Stimulated activated naive CD8-positive, alpha-beta T cell treated with anti-CD3 and anti-CD28 coated beads, Interleukin-15, Interleukin-2, amounts not matched to agents 100 ng/mL and 50 ng/mL, for 24 hours (primary cell): ENCODE data around the gene FGA.
"Not testable (repeated sequence)": the region's sequence is repeated elsewhere in the genome, so short reads cannot be mapped to it uniquely, and the experiment has no call there.

Experiments used
- H3K27ac Mint-ChIP-seq: one replicate; pipeline ENCODE4 v1.8.0; 2021; ENCODE audit warnings: mild to moderate bottlenecking, mixed read lengths
- H3K27me3 Mint-ChIP-seq: one replicate; pipeline ENCODE4 v1.8.0; 2021; ENCODE audit warnings: mixed read lengths
- H3K36me3 Mint-ChIP-seq: one replicate; pipeline ENCODE4 v1.8.0; 2021; ENCODE audit warnings: low read depth, mixed read lengths
- H3K4me1 Mint-ChIP-seq: one replicate; pipeline ENCODE4 v1.8.0; 2021; ENCODE audit warnings: low read depth, mixed read lengths
- H3K4me3 Mint-ChIP-seq: one replicate; pipeline ENCODE4 v1.8.0; 2021; ENCODE audit warnings: mild to moderate bottlenecking, mixed read lengths
- H3K9me3 Mint-ChIP-seq: one replicate; pipeline ENCODE4 v1.8.0; 2021; ENCODE audit warnings: mixed read lengths

FGA gene

GRCh38 chr4:154614306-154614705, 23.8 kb upstream of the FGA start:
- H3K27me3 Mint-ChIP-seq = peaks cover 16% of the 10 kb centered on the region
- H3K9me3 Mint-ChIP-seq = no peaks in the 10 kb centered on the region
- no peak overlapping the region for H3K27ac Mint-ChIP-seq
- peaks cover 8% of the 10 kb centered on the region for H3K4me1 Mint-ChIP-seq
- H3K4me3 Mint-ChIP-seq = no peak overlapping the region
- H3K36me3 Mint-ChIP-seq = no peaks in the 10 kb centered on the region

GRCh38 chr4:154612472-154613414, 22.2 kb upstream of the FGA start, which contains the start of gene FGG:
TSS of gene FGG (minus strand) at chr4:154612656. CDS start at chr4:154612609, 47 bp downstream.
- H3K27ac Mint-ChIP-seq = no peak within 1 kb of the TSS

GRCh38 chr4:154611833-154612232, 21.3 kb upstream of the FGA start:
- Mint-ChIP-seq H3K27me3 (peaks cover 31% of the 10 kb centered on the region), H3K4me1 (peaks cover 6% of the 10 kb centered on the region), H3K4me3 (no peak overlapping the region), H3K27ac (no peak overlapping the region), H3K36me3 (no peaks in the 10 kb centered on the region), H3K9me3 (no peaks in the 10 kb centered on the region)

More at GRCh38 chr4:154612472-154613414, 22.2 kb upstream of the FGA start, which contains the start of gene FGG:
- no peaks in the 10 kb centered on the region for H3K9me3 Mint-ChIP-seq
- H3K27me3 Mint-ChIP-seq = peaks cover 25% of the 10 kb centered on the region
- no peak within 1 kb of the TSS for H3K4me3 Mint-ChIP-seq
- H3K4me1 Mint-ChIP-seq = peaks cover 8% of the 10 kb centered on the region
- H3K36me3 Mint-ChIP-seq = no peaks in the 10 kb centered on the region

GRCh38 chr4:154610582-154610981, 20.0 kb upstream of the FGA start:
- H3K4me3 Mint-ChIP-seq = no peak overlapping the region
- no peaks in the 10 kb centered on the region for H3K36me3 Mint-ChIP-seq
- peaks cover 35% of the 10 kb centered on the region for H3K27me3 Mint-ChIP-seq
- no peaks in the 10 kb centered on the region for H3K4me1 Mint-ChIP-seq
- H3K9me3 Mint-ChIP-seq = no peaks in the 10 kb centered on the region
- no peak overlapping the region for H3K27ac Mint-ChIP-seq

- H3K4me3 Mint-ChIP-seq = no peak overlapping the region
- H3K4me1 Mint-ChIP-seq = no peaks in the 10 kb centered on the region
- no peak overlapping the region for H3K27ac Mint-ChIP-seq
- H3K36me3 Mint-ChIP-seq = no peaks in the 10 kb centered on the region
- H3K9me3 Mint-ChIP-seq = no peaks in the 10 kb centered on the region
- peaks cover 35% of the 10 kb centered on the region for H3K27me3 Mint-ChIP-seq
Measured at GRCh38 chr4:154609532-154609931, 19.0 kb upstream of the FGA start.

GRCh38 chr4:154608361-154609252, 18.1 kb upstream of the FGA start:
- no peak overlapping the region for H3K4me3 Mint-ChIP-seq
- H3K27ac Mint-ChIP-seq = no peak overlapping the region
- no peaks in the 10 kb centered on the region for H3K9me3 Mint-ChIP-seq
- no peaks in the 10 kb centered on the region for H3K36me3 Mint-ChIP-seq
- peaks cover 32% of the 10 kb centered on the region for H3K27me3 Mint-ChIP-seq
- no peaks in the 10 kb centered on the region for H3K4me1 Mint-ChIP-seq

- Mint-ChIP-seq H3K36me3 (no peaks in the 10 kb centered on the region), H3K9me3 (no peaks in the 10 kb centered on the region), H3K4me1 (no peaks in the 10 kb centered on the region), H3K27me3 (peaks cover 36% of the 10 kb centered on the region), H3K27ac (no peak overlapping the region), H3K4me3 (no peak overlapping the region)
Measured at GRCh38 chr4:154606728-154607723, 16.5 kb upstream of the FGA start.

- Mint-ChIP-seq H3K4me1 (no peaks in the 10 kb centered on the region), H3K4me3 (no peak overlapping the region), H3K9me3 (no peaks in the 10 kb centered on the region), H3K27me3 (peaks cover 41% of the 10 kb centered on the region), H3K36me3 (no peaks in the 10 kb centered on the region), H3K27ac (no peak overlapping the region)
Measured at GRCh38 chr4:154604696-154605200, 14.2 kb upstream of the FGA start.

- Mint-ChIP-seq H3K4me1 (no peaks in the 10 kb centered on the region), H3K27ac (no peak overlapping the region), H3K9me3 (no peaks in the 10 kb centered on the region), H3K36me3 (no peaks in the 10 kb centered on the region), H3K27me3 (peaks cover 32% of the 10 kb centered on the region), H3K4me3 (no peak overlapping the region)
Measured at GRCh38 chr4:154603033-154603943, 12.7 kb upstream of the FGA start.

GRCh38 chr4:154602404-154603020, 12.0 kb upstream of the FGA start:
- Mint-ChIP-seq H3K27me3 (peaks cover 31% of the 10 kb centered on the region), H3K4me3 (no peak overlapping the region), H3K36me3 (no peaks in the 10 kb centered on the region), H3K4me1 (no peaks in the 10 kb centered on the region), H3K27ac (no peak overlapping the region), H3K9me3 (no peaks in the 10 kb centered on the region)

GRCh38 chr4:154597798-154598774, 7.5 kb upstream of the FGA start:
- H3K4me1 Mint-ChIP-seq = no peaks in the 10 kb centered on the region
- H3K27ac Mint-ChIP-seq = no peak overlapping the region
- H3K9me3 Mint-ChIP-seq = no peaks in the 10 kb centered on the region
- no peaks in the 10 kb centered on the region for H3K36me3 Mint-ChIP-seq
- H3K27me3 Mint-ChIP-seq = peaks cover 22% of the 10 kb centered on the region
- H3K4me3 Mint-ChIP-seq = no peak overlapping the region

- H3K36me3 Mint-ChIP-seq, H3K27ac Mint-ChIP-seq, H3K9me3 Mint-ChIP-seq, H3K4me1 Mint-ChIP-seq, H3K4me3 Mint-ChIP-seq: not testable (repeated sequence)
- H3K27me3 Mint-ChIP-seq = peaks cover 18% of the 10 kb centered on the region
Measured at GRCh38 chr4:154597281-154597680, 6.7 kb upstream of the FGA start.
